ENCODE results near the gene PCDH15.

PCDH15 gene

GRCh38 chr10:53827261-53827660 is 973.8 kb downstream of the PCDH15 start:
- no peaks in the 10 kb centered on the region for H3K27me3 ChIP-seq (ENCODE audit: control insufficient read depth, insufficient read depth, low read length)
- no peaks in the 10 kb centered on the region for H3K9me3 ChIP-seq (ENCODE audit: control insufficient read depth, insufficient read depth, low read length)
- no peaks in the 10 kb centered on the region for H3K36me3 ChIP-seq (ENCODE audit: control insufficient read depth, insufficient read depth, low read length)
- no peak overlapping the region for H3K9ac ChIP-seq (ENCODE audit: low read depth, low read length)
- no peak overlapping the region for H3K4me3 ChIP-seq (ENCODE audit: low read depth, low read length)
- no peak overlapping the region for H3K27ac ChIP-seq (ENCODE audit: low read depth, low read length)
- H3K4me1 ChIP-seq (ENCODE audit: control insufficient read depth, insufficient read depth, low read length) = no peaks in the 10 kb centered on the region

DNA sequence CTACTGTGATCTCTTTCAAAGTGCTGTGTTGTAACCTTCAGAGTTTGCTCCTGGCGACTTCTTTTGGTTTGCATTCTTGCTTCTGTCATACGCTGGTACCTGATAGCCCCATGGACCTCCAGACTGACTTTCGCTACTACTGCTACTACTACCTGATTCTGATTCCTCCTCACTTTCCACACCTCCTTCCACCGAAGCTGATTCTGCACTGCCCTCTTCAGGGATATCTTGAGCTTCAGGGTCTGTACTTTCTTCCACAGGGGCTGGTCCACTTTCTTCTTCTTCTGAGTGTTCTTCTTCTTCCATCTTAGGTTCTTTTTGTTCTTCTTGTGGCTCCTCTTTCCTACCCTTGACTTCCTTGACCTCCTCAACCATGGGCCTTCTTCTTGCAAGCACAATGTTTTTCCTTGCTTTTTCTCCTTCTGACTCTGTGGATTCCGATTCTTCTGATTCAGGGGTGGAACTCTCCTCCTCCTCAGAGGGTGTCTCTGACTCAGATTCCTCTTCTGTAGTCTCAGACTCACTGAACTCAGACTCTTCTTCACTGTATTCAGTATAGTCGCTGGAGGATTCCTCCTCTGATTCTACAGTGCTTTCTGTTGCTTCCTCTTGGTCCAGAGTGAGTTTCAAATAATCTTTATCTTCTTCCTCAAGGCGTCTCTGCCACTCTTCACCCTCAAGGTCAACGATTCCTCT is 992.2 kb downstream of the PCDH15 start:
- H3K4me1 ChIP-seq (ENCODE audit: control insufficient read depth, insufficient read depth, low read length) = no peaks in the 10 kb centered on the region; the same call in 1 of the 2 replicates
- no peak overlapping the region for H3K27ac ChIP-seq (ENCODE audit: low read depth, low read length)
- H3K27me3 ChIP-seq (ENCODE audit: control insufficient read depth, insufficient read depth, low read length) = no peaks in the 10 kb centered on the region

DNA sequence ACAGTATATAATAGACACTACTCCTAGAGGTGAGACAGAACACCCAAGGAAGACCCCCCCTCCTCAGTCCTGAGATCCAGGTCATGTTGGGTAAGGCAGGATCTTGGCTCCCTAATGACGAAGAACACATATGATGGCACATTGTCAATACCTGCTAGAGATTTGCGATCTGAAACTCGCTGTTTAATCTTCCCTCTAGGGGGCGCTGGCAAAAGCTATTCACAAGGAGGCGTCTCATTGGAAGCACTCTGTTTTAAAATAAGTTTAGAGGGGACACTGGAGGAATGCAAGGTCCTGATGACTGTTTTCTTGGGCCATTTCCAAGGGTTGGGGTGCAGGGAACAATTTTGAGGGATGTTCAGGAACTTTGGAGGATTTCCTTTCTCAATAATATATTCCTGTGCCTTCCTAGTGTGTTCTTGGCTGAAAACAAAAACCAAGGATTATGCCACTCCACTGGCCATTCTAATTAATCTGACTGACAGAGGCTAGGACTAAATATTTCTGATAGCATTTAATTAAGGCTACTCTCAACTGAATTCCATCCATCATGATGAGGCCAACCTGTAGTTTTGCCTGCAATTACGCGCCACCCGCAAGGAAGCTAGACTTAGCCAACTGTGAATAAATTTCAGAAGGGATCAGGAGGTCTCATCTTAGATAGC is 1014.7 kb downstream of the PCDH15 start:
- H3K9ac ChIP-seq (ENCODE audit: low read depth, low read length) = no peak overlapping the region
- H3K27me3 ChIP-seq (ENCODE audit: control insufficient read depth, insufficient read depth, low read length) = no peaks in the 10 kb centered on the region
- no peaks in the 10 kb centered on the region for H3K4me1 ChIP-seq (ENCODE audit: control insufficient read depth, insufficient read depth, low read length)
- H3K4me3 ChIP-seq (ENCODE audit: low read depth, low read length) = no peak overlapping the region
- H3K9me3 ChIP-seq (ENCODE audit: control insufficient read depth, insufficient read depth, low read length) = no peaks in the 10 kb centered on the region
- H3K27ac ChIP-seq (ENCODE audit: low read depth, low read length) = no peak overlapping the region
- H3K36me3 ChIP-seq (ENCODE audit: control insufficient read depth, insufficient read depth, low read length) = no peaks in the 10 kb centered on the region

More for the DNA sequence above, 992.2 kb downstream of the PCDH15 start:
- no peaks in the 10 kb centered on the region for H3K36me3 ChIP-seq (ENCODE audit: control insufficient read depth, insufficient read depth, low read length)
- H3K9ac ChIP-seq (ENCODE audit: low read depth, low read length) = no peak overlapping the region
- H3K4me3 ChIP-seq (ENCODE audit: low read depth, low read length) = no peak overlapping the region
- no peaks in the 10 kb centered on the region for H3K9me3 ChIP-seq (ENCODE audit: control insufficient read depth, insufficient read depth, low read length)

DNA sequence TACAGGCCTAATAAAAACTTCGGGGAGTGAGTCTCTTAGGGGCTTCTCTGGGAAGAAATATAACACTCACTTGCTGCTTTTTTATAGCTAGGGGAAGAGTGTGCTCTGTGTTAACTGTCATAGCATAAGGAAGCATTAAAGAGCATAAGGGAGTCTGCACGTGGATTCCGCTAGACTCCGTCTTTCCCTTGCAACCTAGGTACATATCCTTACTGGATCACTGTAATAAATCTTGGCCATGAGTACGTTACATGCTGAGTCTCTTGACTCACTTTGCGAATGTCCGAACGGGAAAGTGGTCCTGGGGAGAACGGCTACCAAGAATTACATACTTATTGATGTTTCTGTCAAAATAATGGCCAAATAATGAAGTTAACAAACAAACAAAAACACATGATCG is 1029.3 kb downstream of the PCDH15 start:
- Histone ChIP-seq H3K4me3 (ENCODE audit: low read depth, low read length) (no peak overlapping the region), H3K27ac (ENCODE audit: low read depth, low read length) (no peak overlapping the region)

GRCh38 chr10:53770903-53771302 is 1030.1 kb downstream of the PCDH15 start:
- H3K36me3 ChIP-seq (ENCODE audit: control insufficient read depth, insufficient read depth, low read length) = no peaks in the 10 kb centered on the region
- H3K27me3 ChIP-seq (ENCODE audit: control insufficient read depth, insufficient read depth, low read length) = no peaks in the 10 kb centered on the region
- H3K4me1 ChIP-seq (ENCODE audit: control insufficient read depth, insufficient read depth, low read length) = no peaks in the 10 kb centered on the region
- H3K9ac ChIP-seq (ENCODE audit: low read depth, low read length) = no peak overlapping the region
- H3K4me3 ChIP-seq (ENCODE audit: low read depth, low read length) = no peak overlapping the region
- no peaks in the 10 kb centered on the region for H3K9me3 ChIP-seq (ENCODE audit: control insufficient read depth, insufficient read depth, low read length)
- H3K27ac ChIP-seq (ENCODE audit: low read depth, low read length) = no peak overlapping the region

More for the DNA sequence above, 1029.3 kb downstream of the PCDH15 start:
- no peaks in the 10 kb centered on the region for H3K36me3 ChIP-seq (ENCODE audit: control insufficient read depth, insufficient read depth, low read length)
- H3K4me1 ChIP-seq (ENCODE audit: control insufficient read depth, insufficient read depth, low read length) = no peaks in the 10 kb centered on the region
- no peaks in the 10 kb centered on the region for H3K27me3 ChIP-seq (ENCODE audit: control insufficient read depth, insufficient read depth, low read length)
- no peaks in the 10 kb centered on the region for H3K9me3 ChIP-seq (ENCODE audit: control insufficient read depth, insufficient read depth, low read length)
- H3K9ac ChIP-seq (ENCODE audit: low read depth, low read length) = no peak overlapping the region

- Histone ChIP-seq H3K4me1 (ENCODE audit: control insufficient read depth, insufficient read depth, low read length) (no peaks in the 10 kb centered on the region), H3K4me3 (ENCODE audit: low read depth, low read length) (no peak overlapping the region), H3K36me3 (ENCODE audit: control insufficient read depth, insufficient read depth, low read length) (no peaks in the 10 kb centered on the region), H3K27me3 (ENCODE audit: control insufficient read depth, insufficient read depth, low read length) (no peaks in the 10 kb centered on the region), H3K27ac (ENCODE audit: low read depth, low read length) (no peak overlapping the region), H3K9ac (ENCODE audit: low read depth, low read length) (no peak overlapping the region), H3K9me3 (ENCODE audit: control insufficient read depth, insufficient read depth, low read length) (no peaks in the 10 kb centered on the region)
Observed at GRCh38 chr10:53765311-53765710, 1035.7 kb downstream of the PCDH15 start.

DNA sequence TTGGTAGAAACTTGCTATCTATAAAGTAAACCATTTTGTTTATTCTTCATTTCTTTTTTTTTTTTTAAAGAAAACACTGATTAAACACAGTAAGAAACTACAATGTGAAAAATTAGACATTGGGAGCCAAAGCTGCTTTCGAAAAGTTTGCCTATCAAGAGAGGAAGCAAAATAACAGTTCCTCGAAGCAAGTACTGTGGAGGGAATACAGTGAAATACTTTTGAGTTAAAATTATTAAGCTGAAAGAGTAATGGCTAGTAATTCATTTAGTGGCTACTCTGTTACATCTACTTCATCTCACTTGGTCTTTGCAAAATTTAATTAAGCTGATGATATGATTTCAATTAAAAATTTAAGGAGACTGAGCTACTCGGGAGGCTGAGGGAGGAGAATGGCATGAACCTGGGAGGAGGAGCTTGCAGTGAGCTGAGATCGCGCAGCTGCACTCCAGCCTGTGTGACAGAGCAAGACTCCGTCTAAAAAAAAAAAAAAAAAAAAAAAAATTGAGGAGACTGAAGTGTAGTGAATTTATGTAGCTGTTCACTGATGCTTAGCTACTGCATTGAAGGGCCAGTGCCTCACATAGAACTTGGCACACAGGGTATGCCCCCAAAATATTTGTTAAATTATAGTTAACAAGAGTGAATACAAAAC is 1046.3 kb downstream of the PCDH15 start:
- Histone ChIP-seq H3K36me3 (ENCODE audit: control insufficient read depth, insufficient read depth, low read length) (no peaks in the 10 kb centered on the region), H3K27me3 (ENCODE audit: control insufficient read depth, insufficient read depth, low read length) (no peaks in the 10 kb centered on the region), H3K9ac (ENCODE audit: low read depth, low read length) (no peak overlapping the region), H3K4me1 (ENCODE audit: control insufficient read depth, insufficient read depth, low read length) (peaks cover 3% of the 10 kb centered on the region; the same call in 1 of the 2 replicates), H3K27ac (ENCODE audit: low read depth, low read length) (no peak overlapping the region), H3K4me3 (ENCODE audit: low read depth, low read length) (no peak overlapping the region), H3K9me3 (ENCODE audit: control insufficient read depth, insufficient read depth, low read length) (peaks cover under 1% of the 10 kb centered on the region; the same call in 1 of the 2 replicates)
